Right lobe of liver (tissue), 4 donors: Measurements from ENCODE around the gene LDLRAP1.

Experiments
- POLR2A ChIP-seq: fragments of 450-650 bp; IDR thresholded peaks from one replicate; pipeline ENCODE4 v1.6.1; 2017; ENCODE audit warnings: antibody characterized with exemption, mild to moderate bottlenecking
- TF ChIP-seq, protein P1 (sequence below), 4 donors: fragments of 200-600 bp in 3 of 4; fragments of 450-650 bp in 1 of 4; IDR thresholded peaks; one replicate each; pipeline versions ENCODE4 v1.5.1 to v1.8.0; 2016 to 2022; ENCODE audit warnings: antibody characterized with exemption in 4 of 4, mild to moderate bottlenecking in 2 of 4
- donor health status: DM: no; HTN: no; CAD: no.
- donor health status: DM: no; HTN: no; CAD: no.
- donor health status: DM: no; HTN: yes; CAD: no.

DNA sequence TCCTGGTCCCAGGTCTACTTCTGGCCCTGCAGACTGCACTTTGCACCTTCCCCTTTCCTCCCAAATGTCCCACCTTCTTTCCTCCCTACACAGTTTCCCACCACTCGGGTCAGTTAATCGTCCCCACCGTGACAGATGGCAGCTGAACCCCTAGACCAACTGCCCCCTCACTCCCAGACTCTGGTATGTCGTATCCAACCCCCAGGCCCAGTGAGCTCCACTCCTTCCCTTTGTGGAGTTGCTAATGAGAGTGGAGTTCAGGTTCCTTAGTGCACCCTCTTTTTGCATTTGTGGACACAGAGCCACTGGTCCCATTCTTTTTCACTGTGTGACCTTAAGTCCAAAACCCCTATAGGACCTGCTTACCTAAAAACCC lies 75.0 kb downstream of the LDLRAP1 start:
- TF ChIP-seq, protein P1, sequence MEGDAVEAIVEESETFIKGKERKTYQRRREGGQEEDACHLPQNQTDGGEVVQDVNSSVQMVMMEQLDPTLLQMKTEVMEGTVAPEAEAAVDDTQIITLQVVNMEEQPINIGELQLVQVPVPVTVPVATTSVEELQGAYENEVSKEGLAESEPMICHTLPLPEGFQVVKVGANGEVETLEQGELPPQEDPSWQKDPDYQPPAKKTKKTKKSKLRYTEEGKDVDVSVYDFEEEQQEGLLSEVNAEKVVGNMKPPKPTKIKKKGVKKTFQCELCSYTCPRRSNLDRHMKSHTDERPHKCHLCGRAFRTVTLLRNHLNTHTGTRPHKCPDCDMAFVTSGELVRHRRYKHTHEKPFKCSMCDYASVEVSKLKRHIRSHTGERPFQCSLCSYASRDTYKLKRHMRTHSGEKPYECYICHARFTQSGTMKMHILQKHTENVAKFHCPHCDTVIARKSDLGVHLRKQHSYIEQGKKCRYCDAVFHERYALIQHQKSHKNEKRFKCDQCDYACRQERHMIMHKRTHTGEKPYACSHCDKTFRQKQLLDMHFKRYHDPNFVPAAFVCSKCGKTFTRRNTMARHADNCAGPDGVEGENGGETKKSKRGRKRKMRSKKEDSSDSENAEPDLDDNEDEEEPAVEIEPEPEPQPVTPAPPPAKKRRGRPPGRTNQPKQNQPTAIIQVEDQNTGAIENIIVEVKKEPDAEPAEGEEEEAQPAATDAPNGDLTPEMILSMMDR (IDR thresholded peaks at IDR 0.05), result no peak
- no peak for TF ChIP-seq POLR2A
